Midbrain (tissue), 1 donor: Measurements from ENCODE around the gene MORN1.
"Not testable (repeated sequence)": the region's sequence is repeated elsewhere in the genome, so short reads cannot be mapped to it uniquely, and the experiment has no call there.

Experiments used
- DNase-seq: peaks from one replicate; lab custom pipeline; 2025; lab: John Stamatoyannopoulos, UW

Gene MORN1

GRCh38 chr1:2337081-2337480 lies 54.3 kb downstream of the MORN1 start:
- DNase-seq = no peak

GRCh38 chr1:2336499-2336898 lies 54.9 kb downstream of the MORN1 start:
- DNase-seq = no peak

DNA sequence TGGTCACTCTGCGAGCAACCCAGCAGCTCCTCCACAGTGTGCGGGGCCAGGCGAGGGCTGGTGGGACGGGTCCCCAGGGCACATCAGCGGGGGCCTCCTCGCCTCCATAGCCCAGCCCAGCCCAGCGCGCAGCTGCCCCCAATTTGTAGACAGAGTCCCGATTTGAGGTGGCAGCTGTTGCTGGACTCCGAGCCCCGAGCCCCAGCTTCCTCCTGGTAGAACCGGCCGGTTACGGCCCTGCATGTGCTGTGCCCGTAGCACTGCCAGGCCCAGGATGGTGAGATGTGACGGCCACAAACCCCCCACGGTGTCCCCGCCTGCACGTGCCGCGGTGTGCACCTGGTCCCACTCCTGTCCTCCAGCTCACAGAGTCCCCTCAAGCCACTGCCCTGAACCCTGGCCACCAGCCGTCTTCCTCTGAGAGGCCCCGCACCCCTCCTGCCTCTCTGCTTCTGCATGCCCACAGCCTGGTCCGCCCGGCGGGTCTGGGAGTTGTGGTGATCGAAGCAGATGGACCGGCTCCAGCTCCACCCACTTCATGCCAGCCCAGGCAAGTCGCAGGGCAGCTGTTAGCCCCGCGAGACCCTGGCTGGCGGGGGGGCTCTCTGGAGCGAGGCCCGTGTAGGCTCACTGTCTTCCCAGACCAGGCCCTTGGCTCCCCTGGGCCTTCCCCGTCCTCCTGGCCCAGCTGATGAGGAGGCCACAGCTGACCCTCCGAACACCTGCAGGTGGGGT lies 55.5 kb downstream of the MORN1 start:
- DNase-seq = no peak

- DNase-seq = no peak
Measured at GRCh38 chr1:2334883-2335534, 56.3 kb downstream of the MORN1 start.

- DNase-seq = no peak
Measured at GRCh38 chr1:2334366-2334765, 57.0 kb downstream of the MORN1 start.

- not testable (repeated sequence) for DNase-seq
Measured at GRCh38 chr1:2331580-2331979, 59.8 kb downstream of the MORN1 start.

DNA sequence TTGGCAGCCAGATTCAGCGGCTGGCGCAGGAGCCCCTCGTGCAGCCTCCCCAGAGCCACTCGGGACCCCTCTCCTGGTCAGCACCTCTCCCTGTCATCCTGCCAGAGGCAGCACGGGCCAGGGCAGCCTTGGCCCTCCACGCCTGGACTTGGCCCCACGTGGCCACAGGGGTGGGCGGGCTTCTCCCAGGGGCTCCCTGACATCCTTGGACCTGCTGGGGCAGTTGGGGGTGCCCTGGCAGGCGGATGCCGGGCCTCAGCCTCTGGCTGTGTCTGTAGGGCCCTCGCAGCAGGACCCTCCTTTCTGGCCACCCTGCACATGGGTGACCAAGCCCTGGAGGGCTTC lies 60.2 kb downstream of the MORN1 start:
- no peak for DNase-seq

DNA sequence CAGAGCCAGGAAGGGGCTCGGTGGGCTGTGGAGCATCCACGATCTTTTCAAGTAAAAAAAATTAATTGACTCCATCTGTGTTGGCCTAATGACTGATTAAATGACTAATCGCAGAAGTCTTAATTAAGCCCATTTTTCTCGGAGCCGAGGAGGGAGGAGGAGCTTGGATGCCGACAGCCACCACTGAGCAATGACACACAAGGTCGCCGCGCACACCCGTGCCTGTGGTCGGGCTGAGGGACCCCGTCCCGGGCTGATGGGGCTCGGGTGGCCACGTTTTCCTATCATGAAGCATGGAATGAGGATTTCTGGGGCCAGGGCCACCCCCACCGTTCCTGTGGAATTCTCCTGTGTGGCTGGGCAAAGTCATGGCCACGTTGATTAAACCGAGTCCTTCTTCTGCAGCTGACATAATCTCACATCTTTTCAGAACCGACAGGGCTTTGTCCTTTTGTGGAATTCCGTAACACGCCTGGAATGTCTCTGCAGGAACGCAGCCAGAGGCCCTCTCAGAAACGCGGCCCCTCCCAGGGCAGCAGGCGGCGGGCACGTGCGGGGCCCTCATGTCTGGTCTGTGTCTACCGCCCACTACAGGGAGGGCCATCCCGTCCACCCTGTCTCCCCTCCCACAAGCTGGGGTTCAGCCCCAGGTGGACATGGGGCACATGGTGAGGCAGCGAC lies 60.7 kb downstream of the MORN1 start:
- DNase-seq = no peak

GRCh38 chr1:2330035-2330434 lies 61.3 kb downstream of the MORN1 start:
- no peak for DNase-seq

- no peak for DNase-seq
Measured at GRCh38 chr1:2328676-2329455, 62.5 kb downstream of the MORN1 start.

DNA sequence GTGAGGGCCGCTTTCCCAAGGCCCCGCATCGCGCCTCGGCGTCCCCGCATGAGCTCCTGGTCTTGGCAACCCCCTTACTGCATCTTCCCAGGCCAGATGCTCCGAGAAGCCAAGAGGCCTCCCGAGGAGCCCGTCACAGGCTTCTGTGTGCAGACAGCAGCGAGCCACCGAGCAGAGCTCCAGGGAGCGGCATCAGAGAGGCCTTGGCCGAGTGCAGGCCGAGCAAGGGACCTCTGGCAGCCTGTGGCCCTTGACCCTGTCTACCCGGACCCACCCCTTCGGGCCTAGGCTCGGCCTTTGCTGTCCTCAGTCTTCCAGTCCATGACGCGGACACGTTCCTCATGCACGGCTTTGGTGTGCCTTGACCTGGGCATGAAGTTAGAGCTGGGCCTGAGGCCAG lies 63.5 kb downstream of the MORN1 start:
- no peak for DNase-seq

DNA sequence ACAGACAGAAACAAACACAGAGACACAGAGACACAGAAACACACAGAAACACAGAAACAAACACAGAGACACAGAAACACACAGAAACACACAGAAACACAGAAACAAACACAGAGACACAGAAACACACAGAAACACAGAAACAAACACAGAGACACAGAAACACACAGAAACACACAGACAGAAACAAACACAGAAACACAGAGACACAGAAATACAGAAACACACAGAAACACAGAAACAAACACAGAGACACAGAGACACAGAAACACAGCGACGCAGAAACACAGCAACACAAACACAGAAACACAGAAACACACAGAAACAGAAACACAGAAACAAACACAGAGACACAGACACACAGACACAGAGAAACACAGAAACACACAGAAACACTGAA lies 64.2 kb downstream of the MORN1 start:
- not testable (repeated sequence) for DNase-seq

DNA sequence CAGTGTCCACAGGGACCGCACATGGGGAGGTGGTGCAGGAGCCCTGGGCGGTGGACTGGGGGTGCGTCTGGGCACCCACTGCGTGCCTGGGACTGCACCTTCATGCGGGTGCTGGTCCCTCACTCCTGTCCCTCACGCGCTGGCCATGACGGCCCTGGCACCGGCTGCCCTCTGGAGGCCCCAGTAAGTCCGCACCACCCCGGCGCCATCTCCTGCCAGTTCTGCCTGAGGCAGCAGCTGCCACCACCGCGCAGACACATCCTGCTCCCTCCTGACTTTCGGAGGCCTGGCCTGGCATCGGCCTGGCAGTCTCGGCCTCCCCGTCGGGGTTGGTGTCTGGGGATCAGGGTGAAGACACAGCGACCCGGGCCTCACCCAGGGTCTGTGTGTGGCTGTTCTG lies 64.8 kb downstream of the MORN1 start:
- DNase-seq = no peak

- no peak for DNase-seq
Measured at GRCh38 chr1:2324553-2325366, 66.6 kb downstream of the MORN1 start.

GRCh38 chr1:2323451-2323974 lies 67.8 kb downstream of the MORN1 start:
- no peak for DNase-seq

- peak; percentile 60 for DNase-seq
Measured at GRCh38 chr1:2322581-2323211, 68.7 kb downstream of the MORN1 start.

GRCh38 chr1:2322065-2322571 lies 69.2 kb downstream of the MORN1 start:
- DNase-seq = peak; percentile 60

- no peak for DNase-seq
Measured at GRCh38 chr1:2320760-2321667, 70.3 kb downstream of the MORN1 start.

DNA sequence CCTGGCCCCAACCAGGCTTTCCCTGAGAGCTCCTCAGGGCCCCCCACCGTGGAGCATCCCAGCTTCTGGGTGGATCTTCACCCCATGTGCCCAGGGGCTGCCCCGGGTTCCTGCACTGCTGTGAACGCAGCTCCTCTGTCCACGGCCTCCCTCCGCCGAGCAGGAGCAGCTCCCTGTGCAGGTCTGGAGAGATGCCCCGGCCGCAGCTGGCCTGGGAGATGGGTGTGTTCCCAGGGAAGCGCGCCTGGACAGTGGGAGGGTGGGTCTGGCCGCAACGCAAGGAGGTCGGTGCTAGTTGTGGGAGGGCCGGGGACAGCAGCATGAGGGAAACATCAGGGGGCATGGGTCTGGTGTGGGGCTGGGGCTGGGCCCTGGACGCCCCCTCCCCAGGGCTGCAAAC lies 71.3 kb downstream of the MORN1 start:
- DNase-seq = no peak

DNA sequence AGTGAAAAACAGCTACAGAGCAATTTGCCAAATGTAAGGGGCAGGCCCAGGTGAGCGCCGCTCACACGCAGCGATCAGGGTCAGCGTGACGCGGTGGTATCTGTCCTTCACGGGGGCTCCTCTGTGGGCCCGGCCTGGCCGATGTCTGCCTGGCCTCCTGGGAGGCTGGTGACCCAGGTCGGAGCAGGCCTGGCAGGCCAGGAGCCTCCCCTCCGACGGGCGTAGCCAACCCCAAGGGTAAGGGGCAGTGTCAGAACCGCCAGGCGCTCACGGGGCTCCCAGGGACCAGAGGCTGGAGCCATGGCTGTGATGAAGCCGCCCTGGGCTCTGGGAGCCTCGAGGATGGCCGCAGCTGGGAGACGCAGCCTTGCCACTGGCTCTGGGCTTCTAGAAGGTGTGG lies 72.1 kb downstream of the MORN1 start:
- no peak for DNase-seq
